ENCODE results near the gene NBR1.

GRCh38 chr17:43210576-43210975 is 39.6 kb downstream of the NBR1 start:
- TF ChIP-seq CTCF (IDR thresholded peaks at IDR 0.05) (no peak), POLR2A (IDR thresholded peaks at IDR 0.05) (no peak)
